Peyer's patch (tissue), 4 donors: ENCODE data around the gene PDE4B. TPM values are rescaled to one million over a fixed set of nuclear protein-coding genes. Genes with fewer than 3 reads are reported as not detected.

ENCODE experiments used
- DNase-seq, 3 donors: peaks; one replicate each; pipeline ENCODE4 v3.0.0-alpha.2; 2017 to 2019
- H3K27ac ChIP-seq, 4 donors: fragments of 200-600 bp; sonication (generic); one replicate each; pipeline ENCODE4 v1.5.1; 2016 to 2019
- H3K27me3 ChIP-seq, 2 donors: fragments of 200-600 bp; sonication (generic); one replicate each; pipeline ENCODE4 v1.5.1; 2019
- H3K36me3 ChIP-seq, 3 donors: fragments of 200-600 bp; sonication (generic); one replicate each; pipeline ENCODE4 v1.5.1; 2016 to 2019
- H3K4me1 ChIP-seq, 4 donors: fragments of 200-600 bp; sonication (generic); one replicate each; pipeline ENCODE4 v1.5.1; 2016 to 2019
- H3K4me3 ChIP-seq, 4 donors: fragments of 200-600 bp; sonication (generic); 1 replicate in 3 of 4; 2 replicates in 1 of 4; pipeline ENCODE4 v1.5.1; 2016 to 2019; ENCODE audit warnings: mild to moderate bottlenecking in 1 of 4
- H3K9me3 ChIP-seq, 4 donors: fragments of 200-600 bp; sonication (generic); one replicate each; pipeline ENCODE4 v1.5.1; 2016 to 2019; ENCODE audit warnings: mild to moderate bottlenecking in 1 of 4
- POLR2A ChIP-seq, 2 donors: fragments of 450-650 bp; IDR thresholded peaks; one replicate each; pipeline ENCODE4 v1.5.1; 2017; ENCODE audit warnings: antibody characterized with exemption in 2 of 2, mild to moderate bottlenecking in 2 of 2, moderate library complexity in 2 of 2
- total RNA-seq, 4 donors: library from RNA; depleted of rRNA; stranded (reverse); fragments of >200 nt; gene quantifications; one replicate each; pipeline ENCODE4 v1.1.0, GENCODE V29; 2016
- TF ChIP-seq, protein P1 (sequence below), 6 experiments: fragments of 450-650 bp in 4 of 6; fragments of 200-600 bp in 2 of 6; sonication (generic) in 1 of 6; IDR thresholded peaks; one replicate each; pipeline ENCODE4 v1.5.1; 2017 to 2019; ENCODE audit warnings: antibody characterized with exemption in 6 of 6, mild to moderate bottlenecking in 3 of 6, moderate library complexity in 1 of 6

Gene PDE4B
- total RNA-seq, 4 donors from 2014 or later, result 2.1 to 96.6 (median 9.6) TPM

DNA sequence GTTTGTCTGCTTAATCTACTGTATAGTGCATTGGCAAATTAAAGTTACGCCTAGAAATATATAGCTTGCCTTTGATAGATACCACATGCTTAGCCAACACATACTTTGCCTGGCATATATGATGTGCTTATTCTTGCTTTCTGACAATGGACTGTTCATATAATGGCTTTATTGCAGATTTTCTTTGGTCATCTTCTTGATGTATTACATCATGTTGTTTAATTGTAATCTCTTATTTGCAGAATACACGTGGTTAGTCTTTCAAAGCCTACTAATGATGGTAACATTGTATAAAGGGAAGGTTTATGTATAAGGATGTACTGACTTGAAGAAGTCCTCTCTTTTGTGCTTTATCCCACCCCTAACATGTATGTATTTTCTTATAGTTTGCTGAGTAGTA is 201.5 kb downstream of the PDE4B start:
- Histone ChIP-seq H3K27me3 (no peaks in the 10 kb centered on the region), H3K36me3 (no peaks in the 10 kb centered on the region), H3K27ac (no peak overlapping the region), H3K4me3 (no peak overlapping the region), H3K4me1 (no peaks in the 10 kb centered on the region), H3K9me3 (no peaks in the 10 kb centered on the region)
- no peak for TF ChIP-seq POLR2A (IDR thresholded peaks at IDR 0.05)
- TF ChIP-seq, protein P1, sequence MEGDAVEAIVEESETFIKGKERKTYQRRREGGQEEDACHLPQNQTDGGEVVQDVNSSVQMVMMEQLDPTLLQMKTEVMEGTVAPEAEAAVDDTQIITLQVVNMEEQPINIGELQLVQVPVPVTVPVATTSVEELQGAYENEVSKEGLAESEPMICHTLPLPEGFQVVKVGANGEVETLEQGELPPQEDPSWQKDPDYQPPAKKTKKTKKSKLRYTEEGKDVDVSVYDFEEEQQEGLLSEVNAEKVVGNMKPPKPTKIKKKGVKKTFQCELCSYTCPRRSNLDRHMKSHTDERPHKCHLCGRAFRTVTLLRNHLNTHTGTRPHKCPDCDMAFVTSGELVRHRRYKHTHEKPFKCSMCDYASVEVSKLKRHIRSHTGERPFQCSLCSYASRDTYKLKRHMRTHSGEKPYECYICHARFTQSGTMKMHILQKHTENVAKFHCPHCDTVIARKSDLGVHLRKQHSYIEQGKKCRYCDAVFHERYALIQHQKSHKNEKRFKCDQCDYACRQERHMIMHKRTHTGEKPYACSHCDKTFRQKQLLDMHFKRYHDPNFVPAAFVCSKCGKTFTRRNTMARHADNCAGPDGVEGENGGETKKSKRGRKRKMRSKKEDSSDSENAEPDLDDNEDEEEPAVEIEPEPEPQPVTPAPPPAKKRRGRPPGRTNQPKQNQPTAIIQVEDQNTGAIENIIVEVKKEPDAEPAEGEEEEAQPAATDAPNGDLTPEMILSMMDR (IDR thresholded peaks at IDR 0.05), result no peak
- DNase-seq, result no peak

DNA sequence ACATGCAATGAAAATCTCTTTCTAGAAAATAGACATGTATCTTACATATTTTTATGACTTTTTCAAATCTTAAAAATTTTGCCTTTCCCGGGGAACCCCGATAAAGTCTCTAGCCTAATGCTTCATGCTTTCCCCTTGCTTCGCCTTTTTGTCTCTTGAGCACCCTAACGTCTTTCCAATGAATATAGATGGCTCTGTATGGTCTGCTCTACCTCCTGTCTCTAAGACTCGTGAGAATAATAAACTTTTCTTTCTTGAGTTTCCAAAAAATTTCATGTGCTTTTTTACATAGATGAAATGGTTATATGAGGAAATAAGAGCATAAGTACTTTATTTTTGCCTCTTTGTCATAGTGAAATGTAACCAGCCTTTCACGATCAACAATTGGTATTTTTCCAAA is 202.6 kb downstream of the PDE4B start:
- no peak overlapping the region for H3K27ac ChIP-seq
- no peaks in the 10 kb centered on the region for H3K9me3 ChIP-seq
- TF ChIP-seq, protein P1 (IDR thresholded peaks at IDR 0.05), result no peak
- no peak for TF ChIP-seq POLR2A (IDR thresholded peaks at IDR 0.05)
- no peaks in the 10 kb centered on the region for H3K4me1 ChIP-seq
- H3K27me3 ChIP-seq, result no peaks in the 10 kb centered on the region
- no peaks in the 10 kb centered on the region for H3K36me3 ChIP-seq
- no peak for DNase-seq
- no peak overlapping the region for H3K4me3 ChIP-seq

DNA sequence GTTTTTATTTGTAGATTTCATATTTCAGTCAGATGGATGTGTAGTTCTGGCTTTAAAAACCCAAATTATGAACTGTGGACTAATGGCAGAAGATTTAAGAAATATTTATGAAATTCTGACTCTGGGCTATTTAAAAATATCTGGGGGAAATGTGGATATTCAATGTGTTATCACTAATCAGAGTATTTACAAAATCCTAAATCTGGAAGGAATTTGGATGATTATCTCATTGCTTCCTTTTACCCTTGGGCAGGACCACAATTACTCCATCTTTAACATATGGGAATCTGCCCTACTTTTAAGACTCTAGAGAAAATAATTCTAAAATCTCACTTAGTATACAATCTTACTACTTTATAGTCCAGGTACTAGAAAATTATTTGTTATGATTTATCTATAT is 203.2 kb downstream of the PDE4B start:
- DNase-seq, result no peak
- Histone ChIP-seq H3K27me3 (no peaks in the 10 kb centered on the region), H3K36me3 (no peaks in the 10 kb centered on the region), H3K4me3 (no peak overlapping the region), H3K4me1 (no peaks in the 10 kb centered on the region), H3K27ac (no peak overlapping the region), H3K9me3 (no peaks in the 10 kb centered on the region)
- TF ChIP-seq, protein P1 (IDR thresholded peaks at IDR 0.05), result no peak
- TF ChIP-seq POLR2A (IDR thresholded peaks at IDR 0.05), result no peak

DNA sequence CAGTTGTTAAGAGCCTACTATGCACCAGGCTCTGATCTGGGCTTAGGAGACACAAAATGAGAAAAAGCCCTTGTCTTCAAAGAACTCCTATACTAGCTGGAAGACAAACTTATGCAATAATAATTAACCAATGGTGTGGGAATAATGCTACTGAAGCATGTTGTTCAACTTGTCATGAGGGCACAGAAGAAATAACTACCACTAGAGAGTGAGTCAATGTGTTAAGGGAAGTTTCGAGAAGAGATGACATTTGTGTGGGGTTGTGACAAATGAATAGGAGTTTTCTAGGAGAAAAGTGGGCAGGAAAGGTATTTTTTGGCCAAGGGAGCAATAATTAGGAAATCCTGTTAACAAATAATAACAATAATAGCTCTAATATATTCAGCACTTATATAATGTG is 205.0 kb downstream of the PDE4B start:
- H3K9me3 ChIP-seq, result no peaks in the 10 kb centered on the region
- TF ChIP-seq POLR2A (IDR thresholded peaks at IDR 0.05), result no peak
- TF ChIP-seq, protein P1 (IDR thresholded peaks at IDR 0.05), result no peak

GRCh38 chr1:65998763-65999583 is 206.3 kb downstream of the PDE4B start:
- no peak for DNase-seq
- no peaks in the 10 kb centered on the region for H3K9me3 ChIP-seq
- H3K27ac ChIP-seq, result no peak overlapping the region
- no peaks in the 10 kb centered on the region for H3K4me1 ChIP-seq
- H3K36me3 ChIP-seq, result no peaks in the 10 kb centered on the region
- TF ChIP-seq POLR2A (IDR thresholded peaks at IDR 0.05), result no peak
- TF ChIP-seq, protein P1 (IDR thresholded peaks at IDR 0.05), result no peak
- H3K4me3 ChIP-seq, result no peak overlapping the region
- no peaks in the 10 kb centered on the region for H3K27me3 ChIP-seq

More for the DNA sequence above, 205.0 kb downstream of the PDE4B start:
- Histone ChIP-seq H3K27me3 (no peaks in the 10 kb centered on the region), H3K36me3 (no peaks in the 10 kb centered on the region), H3K4me1 (no peaks in the 10 kb centered on the region), H3K4me3 (no peak overlapping the region), H3K27ac (no peak overlapping the region)
- DNase-seq, result no peak
